ENCODE measurements around the gene ZC3H12D. TPM values are rescaled to one million over a fixed set of nuclear protein-coding genes. Genes with fewer than 3 reads are reported as not detected.

The ZC3H12D gene
- total RNA-seq, 4 donors from 2014 or later, result 0.23 to 4.7 (median 0.46) TPM

DNA sequence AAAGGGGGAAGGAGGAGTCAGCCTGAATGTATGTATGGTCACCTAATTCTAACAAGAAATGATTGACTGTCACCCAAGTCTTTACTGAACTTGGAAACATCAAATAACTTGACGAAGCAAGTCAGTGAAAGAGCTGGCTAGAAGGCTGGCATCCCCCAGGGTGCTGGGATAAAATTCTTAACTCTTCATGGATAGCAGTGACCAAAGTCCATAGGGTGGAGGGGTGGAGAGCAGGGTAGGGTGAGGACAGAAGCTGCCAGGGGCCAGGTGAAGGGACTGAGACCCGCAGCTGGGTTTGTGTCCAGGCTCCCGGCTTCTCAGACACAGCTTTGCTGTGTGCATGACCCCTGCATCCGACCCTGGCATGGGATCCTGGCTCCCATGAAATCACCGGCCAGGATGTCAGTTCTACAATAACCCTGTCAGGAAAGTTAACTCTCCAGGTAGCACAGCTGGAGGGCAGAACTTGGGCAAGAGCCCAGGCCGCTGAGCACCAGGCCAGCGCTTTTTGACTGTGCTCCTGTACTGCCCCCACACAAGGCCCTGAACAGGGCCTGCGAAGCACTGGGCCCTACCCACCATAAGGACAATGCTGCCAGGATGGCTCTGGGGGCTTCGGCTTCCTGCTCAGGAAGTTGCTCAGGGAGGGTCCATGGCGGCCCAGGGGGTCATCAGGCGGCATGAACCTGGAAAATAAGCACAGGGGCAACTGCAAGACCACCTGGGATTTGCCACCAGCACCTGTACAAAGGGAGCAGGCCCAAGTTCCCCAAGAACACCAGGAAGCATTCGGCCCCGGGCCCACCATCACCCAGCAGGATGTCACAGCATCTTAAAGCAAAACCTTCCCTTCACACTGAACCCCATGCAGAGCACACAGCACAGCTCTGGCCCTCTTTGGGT lies 32.5 kb downstream of the ZC3H12D start:
- no peak for TF ChIP-seq POLR2A (IDR thresholded peaks at IDR 0.05)
- no peak for TF ChIP-seq EP300 (IDR thresholded peaks at IDR 0.05)
- DNase-seq (ENCODE audit: low spot score in 2 of 2), result no peak
- Histone ChIP-seq H3K4me3 (no peak overlapping the region), H3K9me3 (no peaks in the 10 kb centered on the region), H3K4me1 (peaks cover 37% of the 10 kb centered on the region), H3K27ac (no peak overlapping the region), H3K36me3 (no peaks in the 10 kb centered on the region), H3K27me3 (peaks cover 17% of the 10 kb centered on the region)
- WGBS, result 91% methylated on average over 9 of the region's 13 CpGs

DNA sequence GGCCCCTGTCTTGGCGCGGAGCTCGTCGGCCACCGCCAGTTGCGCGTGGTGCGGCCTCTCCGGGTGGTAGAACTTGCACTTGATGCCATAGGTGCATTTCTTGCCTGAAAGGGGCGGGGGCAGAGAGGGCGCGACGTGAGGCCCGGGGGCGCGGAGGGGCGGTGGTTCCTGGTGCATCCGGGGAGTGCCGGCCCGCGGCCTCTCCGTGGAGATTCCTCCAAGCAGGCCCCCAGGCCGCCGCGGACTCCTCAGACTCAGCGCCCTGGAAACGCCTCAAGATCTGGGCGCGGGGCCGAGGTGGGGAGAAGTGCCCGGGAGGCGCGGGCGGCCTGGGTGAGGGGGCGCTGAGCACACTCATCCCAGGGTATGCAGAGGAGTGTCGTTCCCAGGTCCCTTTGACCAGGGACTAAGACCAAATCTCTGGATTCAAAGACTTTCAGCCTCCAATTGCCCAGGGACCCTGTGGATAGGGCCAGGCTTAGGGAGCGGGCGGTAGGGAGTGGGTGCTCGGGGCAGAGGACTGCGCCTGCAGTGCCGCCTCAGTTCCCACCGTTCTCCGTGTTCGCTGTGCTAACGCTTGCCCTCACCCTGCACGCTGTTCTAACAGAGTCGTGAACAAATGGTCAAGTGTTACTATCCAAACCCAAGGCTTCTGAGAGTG lies 33.3 kb downstream of the ZC3H12D start:
- Histone ChIP-seq H3K4me1 (peaks cover 37% of the 10 kb centered on the region), H3K36me3 (no peaks in the 10 kb centered on the region), H3K27me3 (peaks cover 22% of the 10 kb centered on the region), H3K27ac (no peak overlapping the region), H3K9me3 (no peaks in the 10 kb centered on the region), H3K4me3 (peak overlapping the region; percentile 67)
- no peak for TF ChIP-seq EP300 (IDR thresholded peaks at IDR 0.05)
- TF ChIP-seq POLR2AphosphoS5 (IDR thresholded peaks at IDR 0.05), result no peak
- no peak for TF ChIP-seq POLR2A (IDR thresholded peaks at IDR 0.05)
- TF ChIP-seq, protein P1, sequence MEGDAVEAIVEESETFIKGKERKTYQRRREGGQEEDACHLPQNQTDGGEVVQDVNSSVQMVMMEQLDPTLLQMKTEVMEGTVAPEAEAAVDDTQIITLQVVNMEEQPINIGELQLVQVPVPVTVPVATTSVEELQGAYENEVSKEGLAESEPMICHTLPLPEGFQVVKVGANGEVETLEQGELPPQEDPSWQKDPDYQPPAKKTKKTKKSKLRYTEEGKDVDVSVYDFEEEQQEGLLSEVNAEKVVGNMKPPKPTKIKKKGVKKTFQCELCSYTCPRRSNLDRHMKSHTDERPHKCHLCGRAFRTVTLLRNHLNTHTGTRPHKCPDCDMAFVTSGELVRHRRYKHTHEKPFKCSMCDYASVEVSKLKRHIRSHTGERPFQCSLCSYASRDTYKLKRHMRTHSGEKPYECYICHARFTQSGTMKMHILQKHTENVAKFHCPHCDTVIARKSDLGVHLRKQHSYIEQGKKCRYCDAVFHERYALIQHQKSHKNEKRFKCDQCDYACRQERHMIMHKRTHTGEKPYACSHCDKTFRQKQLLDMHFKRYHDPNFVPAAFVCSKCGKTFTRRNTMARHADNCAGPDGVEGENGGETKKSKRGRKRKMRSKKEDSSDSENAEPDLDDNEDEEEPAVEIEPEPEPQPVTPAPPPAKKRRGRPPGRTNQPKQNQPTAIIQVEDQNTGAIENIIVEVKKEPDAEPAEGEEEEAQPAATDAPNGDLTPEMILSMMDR (IDR thresholded peaks at IDR 0.05), result no peak
- peak in 1 of 2 donors; percentile 76 for DNase-seq (ENCODE audit: low spot score in 2 of 2)
- 47% methylated on average over 30 of the region's 47 CpGs for WGBS

DNA sequence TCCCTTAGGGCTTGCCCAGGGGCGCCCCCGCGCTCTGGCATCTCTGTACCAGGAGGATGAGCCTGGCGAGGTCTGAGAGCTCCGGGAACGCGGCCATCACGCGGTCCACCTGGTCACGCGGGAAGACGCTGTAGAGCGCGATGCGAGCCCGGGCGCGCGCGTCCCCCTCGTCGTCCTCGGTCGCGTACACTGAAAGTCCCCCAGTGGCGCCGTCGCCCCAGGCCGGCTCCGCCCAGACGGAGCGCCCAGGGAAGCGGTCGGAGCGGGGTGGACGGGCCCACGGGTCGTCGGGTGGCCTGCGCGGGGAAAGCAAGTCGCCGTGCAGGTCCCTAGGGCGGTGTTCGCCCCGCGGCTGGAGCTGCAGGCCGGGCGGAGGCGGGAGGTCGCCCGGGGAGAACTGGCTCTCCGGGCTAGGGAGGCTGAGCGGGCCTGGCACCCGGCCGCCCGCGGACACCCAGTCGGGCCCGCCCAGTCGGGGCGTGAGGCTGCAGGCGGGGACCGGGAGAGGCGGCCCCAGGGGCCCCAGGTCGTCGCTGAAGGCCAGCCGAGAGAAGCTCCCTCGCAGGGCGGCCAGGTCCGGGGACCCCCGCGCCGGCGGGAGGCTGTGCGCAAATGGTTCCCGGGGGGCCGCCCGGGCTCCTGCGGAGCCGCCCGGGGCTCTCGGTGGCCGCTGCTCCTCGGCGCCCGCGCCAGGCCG lies 34.0 kb downstream of the ZC3H12D start:
- peaks cover 22% of the 10 kb centered on the region for H3K27me3 ChIP-seq
- peaks cover 37% of the 10 kb centered on the region for H3K4me1 ChIP-seq

DNA sequence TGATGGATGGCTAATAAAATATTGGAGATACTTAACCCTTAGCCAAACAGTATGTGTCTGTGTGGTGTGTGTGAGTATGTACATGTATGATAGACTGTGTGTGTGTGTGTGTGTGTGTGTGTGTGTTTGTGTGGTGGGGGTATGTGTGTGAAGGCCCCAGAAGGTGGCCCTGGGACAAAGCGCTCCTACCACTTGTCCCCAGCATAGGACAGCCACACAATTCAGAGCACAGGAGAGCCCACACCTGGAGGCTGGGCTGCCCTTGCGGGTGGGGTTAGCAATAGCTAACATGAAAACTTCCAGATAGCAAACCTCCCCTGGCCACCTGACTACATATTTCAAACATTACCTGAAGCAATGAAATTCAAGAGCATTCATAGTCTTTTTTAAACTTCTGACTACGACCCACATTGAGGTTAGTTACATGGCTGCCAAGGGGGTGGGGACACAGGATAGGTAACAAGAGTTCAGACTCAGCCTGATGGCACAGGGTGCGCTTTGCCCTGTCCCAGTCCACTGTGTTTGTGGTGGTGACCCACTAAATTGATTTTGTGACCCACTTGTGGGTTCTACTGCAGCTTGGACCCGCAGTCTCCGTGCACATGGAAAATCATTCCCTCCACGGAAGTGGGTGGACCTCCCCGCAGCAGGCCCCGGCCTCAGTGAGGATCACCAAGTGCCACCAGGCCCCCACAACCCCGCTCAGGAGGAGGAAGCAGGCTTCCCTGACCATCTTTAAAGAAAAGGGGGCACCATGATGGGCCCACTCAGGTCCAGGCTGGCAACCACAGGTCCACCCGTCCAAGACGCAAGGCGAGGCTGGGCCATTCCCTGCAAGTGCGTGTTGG lies 34.8 kb downstream of the ZC3H12D start:
- H3K4me3 ChIP-seq, result peak overlapping the region; percentile 67
- TF ChIP-seq EP300 (IDR thresholded peaks at IDR 0.05) (no peak), POLR2A (IDR thresholded peaks at IDR 0.05) (no peak), POLR2AphosphoS5 (IDR thresholded peaks at IDR 0.05) (no peak)
- TF ChIP-seq, protein P1 (IDR thresholded peaks at IDR 0.05), result no peak
- H3K27ac ChIP-seq, result no peak overlapping the region

More for the DNA sequence above, 34.0 kb downstream of the ZC3H12D start:
- H3K36me3 ChIP-seq, result no peaks in the 10 kb centered on the region
- no peaks in the 10 kb centered on the region for H3K9me3 ChIP-seq
- H3K27ac ChIP-seq, result no peak overlapping the region
- peak overlapping the region; percentile 67 for H3K4me3 ChIP-seq
- 10% methylated on average over 65 of the region's 89 CpGs for WGBS
- TF ChIP-seq EP300 (IDR thresholded peaks at IDR 0.05) (no peak), POLR2AphosphoS5 (IDR thresholded peaks at IDR 0.05) (no peak), POLR2A (IDR thresholded peaks at IDR 0.05) (no peak)
- TF ChIP-seq, protein P1 (IDR thresholded peaks at IDR 0.05), result no peak
- DNase-seq (ENCODE audit: low spot score in 2 of 2), result no peak

More for the DNA sequence above, 34.8 kb downstream of the ZC3H12D start:
- no peak for DNase-seq (ENCODE audit: low spot score in 2 of 2)
- Histone ChIP-seq H3K36me3 (no peaks in the 10 kb centered on the region), H3K9me3 (no peaks in the 10 kb centered on the region), H3K27me3 (peaks cover 22% of the 10 kb centered on the region), H3K4me1 (peaks cover 36% of the 10 kb centered on the region)
- 71% methylated on average over 14 of the region's 14 CpGs for WGBS
